HG03354 (cell line): ENCODE results near the gene BANP.
"Not testable (repeated sequence)": the region's sequence is repeated elsewhere in the genome, so short reads cannot be mapped to it uniquely, and the experiment has no call there.

Experiments used
- ATAC-seq: cut with Tn5 transposase; IDR thresholded peaks from one replicate; pipeline ENCODE4 v1.9.1; 2021; ENCODE audit warnings: mild to moderate bottlenecking; ENCODE audit not compliant: unreplicated experiment, poor library complexity, severe bottlenecking

The BANP gene

GRCh38 chr16:88010343-88010967 lies 59.2 kb downstream of the BANP start:
- no peak for ATAC-seq

GRCh38 chr16:88010968-88011483 lies 59.8 kb downstream of the BANP start:
- ATAC-seq, result no peak

- ATAC-seq, result no peak
Measured at GRCh38 chr16:88012360-88012759, 61.1 kb downstream of the BANP start.

GRCh38 chr16:88013091-88013609 lies 61.9 kb downstream of the BANP start:
- ATAC-seq, result no peak

- ATAC-seq, result no peak
Measured at GRCh38 chr16:88013766-88014251, 62.6 kb downstream of the BANP start.

GRCh38 chr16:88014252-88014781 lies 63.1 kb downstream of the BANP start:
- ATAC-seq, result no peak

- ATAC-seq, result no peak
Measured at GRCh38 chr16:88014954-88015805, 63.9 kb downstream of the BANP start.

GRCh38 chr16:88015806-88016140 lies 64.5 kb downstream of the BANP start:
- no peak for ATAC-seq

GRCh38 chr16:88016386-88016785 lies 65.2 kb downstream of the BANP start:
- ATAC-seq, result not testable (repeated sequence)

GRCh38 chr16:88016964-88017363 lies 65.7 kb downstream of the BANP start:
- ATAC-seq, result no peak

GRCh38 chr16:88017587-88018101 lies 66.4 kb downstream of the BANP start:
- ATAC-seq, result no peak

- not testable (repeated sequence) for ATAC-seq
Measured at GRCh38 chr16:88018382-88018781, 67.1 kb downstream of the BANP start.

- not testable (repeated sequence) for ATAC-seq
Measured at GRCh38 chr16:88019041-88019820, 68.0 kb downstream of the BANP start.

GRCh38 chr16:88019821-88020515 lies 68.7 kb downstream of the BANP start:
- ATAC-seq, result no peak

GRCh38 chr16:88020516-88020885 lies 69.3 kb downstream of the BANP start:
- no peak for ATAC-seq

- ATAC-seq, result not testable (repeated sequence)
Measured at GRCh38 chr16:88021041-88021970, 70.1 kb downstream of the BANP start.

- ATAC-seq, result no peak
Measured at GRCh38 chr16:88022076-88023042, 71.1 kb downstream of the BANP start.
